IPS DF 6.9 (cell line): Measurements from ENCODE around the gene TRIP10.

ENCODE experiments used
- DNase-seq: peaks from one replicate; pipeline ENCODE4 v3.0.0-alpha.2; 2013; ENCODE audit warnings: low read depth, low spot score
- H3K27ac ChIP-seq: one replicate; pipeline ENCODE4 v1.5.1; 2013; ENCODE audit warnings: low read length, control low read depth
- H3K27me3 ChIP-seq: 2 replicates; pipeline ENCODE4 v1.6.1; 2013; ENCODE audit warnings: mild to moderate bottlenecking, low read length; ENCODE audit not compliant: control insufficient read depth, insufficient read depth
- H3K36me3 ChIP-seq: 2 replicates; pipeline ENCODE4 v1.6.1; 2013; ENCODE audit warnings: low read length; ENCODE audit not compliant: control insufficient read depth, insufficient read depth
- H3K4me1 ChIP-seq: 2 replicates; pipeline ENCODE4 v1.6.1; 2013; ENCODE audit warnings: low read length; ENCODE audit not compliant: control insufficient read depth, insufficient read depth
- H3K4me3 ChIP-seq: 2 replicates; pipeline ENCODE4 v1.5.1; 2013; ENCODE audit warnings: mild to moderate bottlenecking, low read length
- H3K9me3 ChIP-seq: 2 replicates; pipeline ENCODE4 v1.6.1; 2013; ENCODE audit warnings: low read length, inconsistent platforms; ENCODE audit not compliant: control insufficient read depth, insufficient read depth
- WGBS: extraction: QIAGEN DNeasy Blood & Tissue Kit; methylation state at CpG from one replicate; pipeline ENCODE4 v1.1.7; 2013; ENCODE audit warnings: mixed read lengths, missing lambda C conversion rate; ENCODE audit not compliant: insufficient read length, insufficient coverage; 5-methylcytosine and 5-hydroxymethylcytosine counted together

Gene TRIP10, protein sequence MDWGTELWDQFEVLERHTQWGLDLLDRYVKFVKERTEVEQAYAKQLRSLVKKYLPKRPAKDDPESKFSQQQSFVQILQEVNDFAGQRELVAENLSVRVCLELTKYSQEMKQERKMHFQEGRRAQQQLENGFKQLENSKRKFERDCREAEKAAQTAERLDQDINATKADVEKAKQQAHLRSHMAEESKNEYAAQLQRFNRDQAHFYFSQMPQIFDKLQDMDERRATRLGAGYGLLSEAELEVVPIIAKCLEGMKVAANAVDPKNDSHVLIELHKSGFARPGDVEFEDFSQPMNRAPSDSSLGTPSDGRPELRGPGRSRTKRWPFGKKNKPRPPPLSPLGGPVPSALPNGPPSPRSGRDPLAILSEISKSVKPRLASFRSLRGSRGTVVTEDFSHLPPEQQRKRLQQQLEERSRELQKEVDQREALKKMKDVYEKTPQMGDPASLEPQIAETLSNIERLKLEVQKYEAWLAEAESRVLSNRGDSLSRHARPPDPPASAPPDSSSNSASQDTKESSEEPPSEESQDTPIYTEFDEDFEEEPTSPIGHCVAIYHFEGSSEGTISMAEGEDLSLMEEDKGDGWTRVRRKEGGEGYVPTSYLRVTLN

DNA sequence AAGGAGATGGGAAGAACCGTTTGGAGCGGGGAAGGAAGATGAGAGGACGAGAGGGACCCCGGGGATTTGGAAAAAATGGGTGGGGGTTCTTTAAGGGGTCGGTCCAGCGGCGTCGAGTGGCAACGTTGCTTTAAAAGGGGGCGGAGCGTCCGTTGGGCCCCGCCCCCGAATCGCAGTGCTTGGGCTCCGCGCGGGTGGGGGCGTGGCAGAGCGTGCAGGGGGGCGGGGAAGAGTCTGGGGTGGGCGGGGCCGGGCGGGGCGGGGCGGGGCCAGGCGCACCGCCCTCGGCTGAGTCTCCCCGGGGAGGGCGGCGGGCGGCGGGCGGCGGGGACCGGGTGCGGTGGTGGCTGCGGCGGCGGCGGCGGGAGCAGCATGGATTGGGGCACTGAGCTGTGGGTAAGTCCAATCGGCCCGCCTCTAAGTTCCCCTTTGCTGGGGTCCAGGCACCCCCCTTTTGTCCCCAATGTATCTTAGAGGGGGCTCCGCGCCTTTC lies at the start of gene TRIP10:
Gene TRIP10, plus strand, starts transcription at position 291 of the 493 bp plus-strand sequence. Its CDS starts 82 bp downstream, at position 373.
- H3K36me3 ChIP-seq: peaks cover 3% of the 10 kb centered on the region; the same call in 1 of the 2 replicates
- no peaks in the 10 kb centered on the region for H3K9me3 ChIP-seq
- H3K27me3 ChIP-seq: no peaks in the 10 kb centered on the region
- H3K4me3 ChIP-seq: peak within 1 kb of the TSS; percentile 80
- WGBS: no CpG with 5 or more reads among the region's 47 CpGs
- no peak within 1 kb of the TSS for H3K27ac ChIP-seq
- peaks cover 6% of the 10 kb centered on the region for H3K4me1 ChIP-seq
- no peak for DNase-seq

DNA sequence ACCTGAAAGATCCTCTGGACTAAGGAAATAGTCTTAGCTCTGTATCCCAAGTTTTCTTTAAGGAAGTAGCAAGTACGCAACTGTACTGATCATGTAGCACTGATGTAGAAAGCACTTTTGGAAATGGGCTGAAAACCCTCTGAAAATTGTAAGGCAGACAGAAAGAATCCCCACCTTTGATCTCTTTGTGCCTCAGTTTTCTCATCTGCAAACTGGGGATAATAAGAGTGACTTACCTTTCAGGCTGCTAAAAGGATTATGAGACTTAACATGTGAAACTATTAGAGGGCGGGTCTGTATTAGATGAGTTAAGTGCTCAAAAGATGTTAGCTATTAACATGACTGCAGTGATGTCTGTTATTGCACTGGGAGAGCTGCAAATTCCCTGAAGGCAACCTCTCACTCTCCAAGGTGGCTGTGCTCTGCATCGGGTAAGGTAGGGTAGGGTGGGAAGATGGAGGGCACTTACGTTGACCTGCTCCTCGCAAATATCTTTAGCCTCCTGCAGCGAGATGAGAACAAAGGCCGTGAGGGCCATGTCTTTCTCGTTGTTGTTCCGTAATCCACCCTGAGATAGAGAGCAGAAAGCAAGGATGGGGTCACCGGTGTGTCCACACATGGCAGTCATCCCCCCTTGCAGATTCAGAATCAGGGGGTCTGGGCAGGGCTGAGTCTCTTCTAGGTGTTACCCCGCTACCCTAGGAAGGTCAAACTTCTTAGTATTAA lies 49.2 kb upstream of the TRIP10 start:
- Histone ChIP-seq H3K4me1 (no peaks in the 10 kb centered on the region), H3K27ac (no peak overlapping the region), H3K4me3 (no peak overlapping the region), H3K9me3 (no peaks in the 10 kb centered on the region), H3K36me3 (no peaks in the 10 kb centered on the region), H3K27me3 (no peaks in the 10 kb centered on the region)
- DNase-seq: no peak
- no CpG with 5 or more reads among the region's 11 CpGs for WGBS

DNA sequence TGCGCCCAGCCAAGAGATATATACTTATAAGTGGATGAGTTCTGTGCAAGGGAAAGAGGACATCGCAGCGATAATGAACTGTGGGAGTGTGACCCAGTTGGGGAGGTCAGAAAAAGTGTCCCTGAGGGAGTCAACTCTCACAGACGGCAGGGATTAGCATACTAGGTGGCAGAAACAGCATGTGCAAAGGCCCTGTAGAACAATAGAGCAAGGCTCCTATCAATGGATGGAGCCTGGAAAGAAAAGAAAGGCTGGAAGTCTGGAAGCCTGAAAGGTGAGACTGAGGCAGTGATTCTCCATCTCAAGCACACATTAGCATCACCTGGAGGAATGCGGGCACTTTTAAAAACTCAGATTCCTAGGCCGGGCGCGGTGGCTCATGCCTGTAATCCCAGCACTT lies 48.1 kb upstream of the TRIP10 start:
- Histone ChIP-seq H3K36me3 (no peaks in the 10 kb centered on the region; the same call in 1 of the 2 replicates), H3K27ac (no peak overlapping the region), H3K4me3 (no peak overlapping the region), H3K4me1 (no peaks in the 10 kb centered on the region), H3K9me3 (no peaks in the 10 kb centered on the region), H3K27me3 (no peaks in the 10 kb centered on the region)
- no CpG with 5 or more reads among the region's 8 CpGs for WGBS
- DNase-seq: no peak

DNA sequence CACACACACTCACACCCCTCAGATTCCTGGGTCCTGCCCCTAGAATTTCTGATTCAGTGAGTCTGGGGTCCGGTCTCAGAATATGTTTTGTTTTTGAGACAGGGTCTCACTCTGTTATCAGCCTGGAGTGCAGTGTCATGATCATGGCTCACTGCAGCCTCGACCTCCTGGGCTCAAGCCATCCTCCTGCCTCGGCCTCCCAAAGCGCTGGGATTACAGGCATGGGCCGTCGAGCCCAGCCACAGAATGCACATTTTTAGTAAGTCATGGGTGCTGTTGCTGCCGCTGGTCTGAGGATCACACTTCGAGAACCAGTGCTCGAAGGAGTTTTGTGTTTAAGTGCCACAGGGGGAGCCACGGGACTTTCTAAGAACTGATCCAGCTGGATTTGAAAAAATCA lies 47.5 kb upstream of the TRIP10 start:
- Histone ChIP-seq H3K4me3 (no peak overlapping the region), H3K27ac (no peak overlapping the region), H3K27me3 (no peaks in the 10 kb centered on the region), H3K4me1 (no peaks in the 10 kb centered on the region), H3K9me3 (no peaks in the 10 kb centered on the region), H3K36me3 (no peaks in the 10 kb centered on the region; the same call in 1 of the 2 replicates)
- DNase-seq: no peak
- no CpG with 5 or more reads among the region's 10 CpGs for WGBS

DNA sequence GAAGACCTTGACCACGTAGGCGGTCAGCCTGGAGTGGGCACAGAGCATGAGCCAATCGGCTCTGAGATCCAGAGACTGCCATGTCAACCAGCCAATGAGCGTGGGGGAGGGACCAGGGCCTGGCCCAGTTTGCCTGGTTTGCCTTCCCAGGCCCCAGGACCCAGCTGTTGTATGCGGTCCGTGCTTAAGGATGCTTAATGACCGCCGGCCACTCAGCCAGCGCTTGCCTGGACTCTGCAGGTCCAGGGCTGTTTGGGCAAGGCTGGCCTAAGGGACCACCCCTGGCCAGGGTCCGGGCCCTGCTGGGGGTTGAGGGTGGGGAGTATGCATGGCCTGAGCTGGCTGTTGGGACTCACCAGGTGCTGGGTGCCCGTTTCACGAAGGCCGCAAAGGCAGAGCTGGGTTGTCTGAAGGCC lies 46.4 kb upstream of the TRIP10 start:
- H3K4me3 ChIP-seq: no peak overlapping the region
- no peak overlapping the region for H3K27ac ChIP-seq
- WGBS: no CpG with 5 or more reads among the region's 13 CpGs
- H3K27me3 ChIP-seq: no peaks in the 10 kb centered on the region
- no peaks in the 10 kb centered on the region for H3K9me3 ChIP-seq
- no peak for DNase-seq
- no peaks in the 10 kb centered on the region; the same call in 1 of the 2 replicates for H3K36me3 ChIP-seq
- H3K4me1 ChIP-seq: 0 out of 2 replicates have a peak, but pooled peaks cover 1% of the 10 kb centered on the region

DNA sequence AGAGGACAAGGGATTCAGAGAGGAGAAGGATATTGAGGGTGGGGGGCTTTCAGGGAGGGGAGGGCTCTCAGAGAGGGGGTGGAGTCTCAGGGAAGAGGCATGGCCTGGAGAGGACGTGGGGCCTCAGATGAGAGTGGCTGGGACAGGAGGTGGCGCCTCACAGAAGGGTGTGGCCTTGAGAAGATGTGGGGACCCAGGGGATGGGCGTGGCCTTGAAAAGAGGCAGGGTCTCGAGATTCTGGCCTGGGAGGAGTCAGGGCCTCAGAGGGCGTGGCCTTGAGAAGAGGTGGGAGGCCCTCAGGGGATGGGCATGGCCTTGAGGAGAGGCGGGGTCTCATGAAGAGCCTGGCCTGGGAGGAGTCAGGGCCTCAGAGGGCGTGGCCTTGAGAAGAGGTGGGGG lies 45.8 kb upstream of the TRIP10 start:
- H3K9me3 ChIP-seq: no peaks in the 10 kb centered on the region
- H3K27me3 ChIP-seq: no peaks in the 10 kb centered on the region
- no peak overlapping the region for H3K4me3 ChIP-seq
- 0 out of 2 replicates have a peak, but pooled peaks cover 1% of the 10 kb centered on the region for H3K4me1 ChIP-seq
- H3K27ac ChIP-seq: no peak overlapping the region
- no peak for DNase-seq
- no peaks in the 10 kb centered on the region; the same call in 1 of the 2 replicates for H3K36me3 ChIP-seq
- WGBS: no CpG with 5 or more reads among the region's 7 CpGs

DNA sequence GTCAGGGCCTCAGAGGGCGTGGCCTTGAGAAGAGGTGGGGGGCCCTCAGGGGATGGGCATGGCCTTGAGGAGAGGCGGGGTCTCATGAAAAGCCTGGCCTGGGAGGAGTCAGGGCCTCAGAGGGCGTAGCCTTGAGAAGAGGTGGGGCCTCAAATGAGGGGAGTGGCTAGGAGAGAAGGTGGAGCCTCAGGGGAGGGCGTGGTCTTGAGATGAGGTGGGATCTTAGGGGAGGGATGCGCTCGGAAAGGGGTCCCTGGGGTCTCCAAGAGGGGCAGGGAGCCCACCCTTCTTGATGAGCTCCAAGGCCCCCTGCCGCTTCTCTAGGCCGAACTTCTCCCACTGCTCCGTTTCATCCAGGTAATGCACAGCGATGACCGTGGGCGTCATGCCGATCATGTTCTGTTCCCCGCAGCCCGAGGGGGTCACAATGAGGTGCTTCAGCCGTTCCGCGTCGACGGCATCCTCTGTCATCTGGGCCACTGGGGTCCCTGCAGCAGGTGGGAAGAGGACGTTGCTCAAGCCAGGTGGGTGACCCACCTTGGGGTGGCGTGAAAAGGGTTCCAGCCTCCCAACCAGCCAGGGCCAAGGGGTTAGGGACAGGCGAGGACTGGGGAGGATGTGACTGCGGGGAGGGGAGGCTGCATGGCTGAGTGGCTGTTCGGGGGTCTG lies 45.2 kb upstream of the TRIP10 start:
- WGBS: no CpG with 5 or more reads among the region's 25 CpGs
- no peak for DNase-seq

DNA sequence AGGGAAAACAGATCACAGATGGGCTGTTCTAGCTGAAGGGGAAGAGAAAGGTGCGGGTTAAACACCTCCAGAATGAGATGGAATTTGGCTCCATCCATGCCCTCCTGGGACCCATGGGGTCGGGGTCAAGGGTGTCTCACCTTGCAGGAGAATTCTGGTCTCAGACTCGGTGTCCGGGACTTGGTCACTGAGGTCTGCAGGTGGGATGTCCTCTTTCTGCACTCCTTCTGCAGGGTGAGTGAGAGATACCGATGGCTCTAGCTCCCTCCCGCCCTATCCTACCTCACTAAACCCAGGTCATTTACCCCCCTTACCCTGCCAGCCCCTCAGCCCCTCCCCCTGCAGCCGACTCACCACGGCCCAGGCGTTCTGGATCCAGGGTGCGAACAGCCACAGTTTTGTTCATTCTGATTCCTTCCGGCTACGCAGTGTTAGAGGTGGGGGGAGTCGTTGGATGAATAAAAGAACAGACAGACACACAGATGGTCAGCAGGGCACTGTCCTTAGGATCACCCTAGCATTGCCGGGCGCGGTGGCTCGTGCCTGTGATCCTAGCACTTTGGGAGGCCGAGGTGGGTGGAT lies 43.1 kb upstream of the TRIP10 start:
- Histone ChIP-seq H3K36me3 (no peaks in the 10 kb centered on the region; the same call in 1 of the 2 replicates), H3K27me3 (no peaks in the 10 kb centered on the region), H3K4me3 (no peak overlapping the region), H3K4me1 (0 out of 2 replicates have a peak, but pooled peaks cover 1% of the 10 kb centered on the region), H3K27ac (no peak overlapping the region), H3K9me3 (no peaks in the 10 kb centered on the region)
- no CpG with 5 or more reads among the region's 18 CpGs for WGBS
- DNase-seq: no peak

More for the DNA sequence above, 45.2 kb upstream of the TRIP10 start:
- Histone ChIP-seq H3K4me3 (no peak overlapping the region), H3K27ac (no peak overlapping the region), H3K9me3 (no peaks in the 10 kb centered on the region), H3K4me1 (0 out of 2 replicates have a peak, but pooled peaks cover 1% of the 10 kb centered on the region), H3K36me3 (no peaks in the 10 kb centered on the region; the same call in 1 of the 2 replicates), H3K27me3 (no peaks in the 10 kb centered on the region)

DNA sequence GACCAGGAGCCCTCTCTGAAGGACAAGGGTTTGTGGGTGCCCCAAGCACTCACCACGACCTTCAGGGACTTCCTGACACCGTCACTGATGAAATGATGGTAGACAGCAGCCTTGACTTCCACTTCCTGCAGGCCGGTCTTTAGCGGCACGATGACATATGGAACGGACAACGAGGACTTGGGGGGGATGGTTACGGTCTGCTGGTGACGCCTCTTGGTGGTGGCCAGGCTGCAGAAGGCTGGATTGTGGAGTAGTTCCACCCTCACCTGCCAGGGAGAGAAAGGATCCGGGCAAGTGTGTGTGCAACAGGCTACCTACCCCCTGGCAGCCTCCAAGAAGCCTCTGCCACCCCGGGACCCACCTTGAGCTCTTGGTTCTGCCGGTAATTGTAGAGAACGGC lies 42.2 kb upstream of the TRIP10 start:
- Histone ChIP-seq H3K4me1 (0 out of 2 replicates have a peak, but pooled peaks cover 1% of the 10 kb centered on the region), H3K36me3 (no peaks in the 10 kb centered on the region; the same call in 1 of the 2 replicates), H3K27me3 (no peaks in the 10 kb centered on the region), H3K27ac (no peak overlapping the region), H3K4me3 (no peak overlapping the region), H3K9me3 (no peaks in the 10 kb centered on the region)
- no CpG with 5 or more reads among the region's 13 CpGs for WGBS
- no peak for DNase-seq
